Omental fat pad (tissue), 4 donors: ENCODE results near the gene ZNF451. TPM values are rescaled to one million over a fixed set of nuclear protein-coding genes. Genes with fewer than 3 reads are reported as not detected.
A peak's percentile ranks its signal among the peaks of the same experiment; 100 is the strongest.
"Not testable (repeated sequence)": the region's sequence is repeated elsewhere in the genome, so short reads cannot be mapped to it uniquely, and the experiment has no call there.

Experiments
- ATAC-seq: fragments of 150-250 bp; one replicate; pipeline ENCODE4 v1.9.1; 2016; ENCODE audit warnings: mild to moderate bottlenecking, moderate library complexity; ENCODE audit not compliant: low FRiP score
- DNase-seq: peaks from one replicate; pipeline ENCODE4 v3.0.0-alpha.2; 2019; ENCODE audit warnings: low spot score
- CTCF ChIP-seq, 3 donors: fragments of 450-650 bp; IDR thresholded peaks; one replicate each; pipeline ENCODE4 v1.5.1; 2016 to 2017; ENCODE audit warnings: antibody characterized with exemption in 3 of 3, mild to moderate bottlenecking in 3 of 3, moderate library complexity in 2 of 3
- total RNA-seq, 4 donors: library from RNA; depleted of rRNA; stranded (reverse); fragments of >200 nt; gene quantifications; one replicate each; pipeline ENCODE4 v1.1.0, GENCODE V29; 2016

The ZNF451 gene
- total RNA-seq, 4 donors from 2014 or later = 41.4 to 66.8 (median 57.0) TPM

DNA sequence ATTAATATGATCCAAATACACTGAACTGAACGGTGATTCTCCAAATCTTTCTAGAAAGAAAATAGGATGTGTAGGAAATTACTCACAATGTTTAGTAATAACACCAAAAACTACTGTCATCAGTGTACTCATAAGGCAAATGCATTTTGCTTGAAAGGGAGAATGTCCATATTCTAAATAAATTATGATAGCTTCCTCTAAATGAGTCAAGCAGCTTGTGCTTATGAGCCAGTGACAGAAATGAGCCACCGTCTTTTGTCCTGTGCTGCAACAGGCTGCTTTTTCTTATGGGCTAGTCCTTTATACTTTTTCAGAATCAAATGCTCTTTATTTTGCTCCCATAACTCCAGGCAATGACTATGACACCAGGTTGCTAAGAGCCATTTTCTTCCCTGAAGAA is 4.5 kb upstream of the ZNF451 start:
- DNase-seq (no peak), ATAC-seq (no peak)
- no peak for TF ChIP-seq CTCF (IDR thresholded peaks at IDR 0.05)

DNA sequence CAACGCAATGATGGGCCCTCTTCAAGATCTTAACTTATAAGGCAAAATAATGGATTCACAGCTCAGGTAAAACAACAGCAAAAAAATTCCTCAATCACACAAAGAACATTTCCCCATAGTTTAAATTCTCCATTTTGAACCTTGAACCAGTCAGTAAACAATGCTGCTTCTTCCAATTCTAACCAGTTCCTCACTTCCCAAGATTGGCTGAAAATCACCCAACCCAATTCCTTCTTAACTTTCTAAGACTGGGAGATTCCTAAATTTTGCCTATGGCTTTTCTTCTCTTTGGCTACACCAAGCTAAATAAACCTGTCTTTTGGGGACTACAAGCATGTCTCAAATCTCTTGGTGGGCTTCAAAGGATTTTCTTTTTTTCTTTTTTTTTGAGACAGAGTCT is 3.1 kb upstream of the ZNF451 start:
- no peak for TF ChIP-seq CTCF (IDR thresholded peaks at IDR 0.05)
- DNase-seq (no peak), ATAC-seq (no peak)

- ATAC-seq = no peak
- TF ChIP-seq CTCF (IDR thresholded peaks at IDR 0.05) = no peak
- DNase-seq = no peak
Measured at GRCh38 chr6:57087916-57088315, 2.1 kb upstream of the ZNF451 start.

DNA sequence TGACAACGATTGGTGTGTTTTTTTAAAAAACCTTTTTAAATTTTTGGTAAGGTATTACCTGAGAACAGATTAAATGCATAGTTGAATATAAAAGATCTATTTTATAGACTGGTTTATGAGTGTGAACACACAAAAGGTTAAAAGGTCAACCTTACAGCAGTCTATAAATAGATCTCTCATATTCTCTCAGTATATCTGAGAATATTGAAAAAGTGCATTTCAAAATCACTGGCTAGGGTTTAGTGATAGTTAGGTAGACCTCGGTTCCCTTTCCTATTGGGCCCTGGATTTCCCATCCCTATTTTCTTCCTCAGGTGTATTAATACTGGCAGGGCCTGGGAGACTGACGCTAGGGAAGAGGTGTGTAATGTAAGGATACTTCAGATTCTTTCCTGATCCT is 723 bp upstream of the ZNF451 start:
- TF ChIP-seq CTCF (IDR thresholded peaks at IDR 0.05) = no peak
- DNase-seq (no peak), ATAC-seq (no peak)

GRCh38 chr6:57090458-57091067 is 575 bp downstream of the ZNF451 start:
- DNase-seq = not testable (repeated sequence)
- ATAC-seq = peak; percentile 38

GRCh38 chr6:57091375-57091774 is 1.4 kb downstream of the ZNF451 start:
- DNase-seq = not testable (repeated sequence)

DNA sequence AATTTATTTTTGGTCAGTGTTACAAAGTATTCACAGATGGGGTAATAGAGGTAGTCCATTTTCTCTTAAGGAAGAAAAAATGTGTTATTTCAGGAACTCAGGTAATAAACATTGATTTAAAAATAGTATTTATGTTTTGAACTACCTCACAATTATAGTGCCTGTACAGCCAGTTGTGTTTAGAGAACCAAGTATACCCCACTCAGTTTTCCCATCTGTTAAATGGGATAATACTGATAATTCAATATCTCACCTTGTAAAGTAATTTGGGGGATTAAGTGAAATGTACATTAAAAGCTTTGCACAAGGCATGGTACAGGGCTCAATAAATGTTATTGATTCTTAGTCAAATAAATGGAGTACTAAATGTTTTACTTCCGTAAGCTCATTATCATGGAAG is 4.7 kb downstream of the ZNF451 start:
- TF ChIP-seq CTCF (IDR thresholded peaks at IDR 0.05) = no peak
- DNase-seq (no peak), ATAC-seq (no peak)

More at GRCh38 chr6:57091375-57091774, 1.4 kb downstream of the ZNF451 start:
- not testable (repeated sequence) for ATAC-seq

DNA sequence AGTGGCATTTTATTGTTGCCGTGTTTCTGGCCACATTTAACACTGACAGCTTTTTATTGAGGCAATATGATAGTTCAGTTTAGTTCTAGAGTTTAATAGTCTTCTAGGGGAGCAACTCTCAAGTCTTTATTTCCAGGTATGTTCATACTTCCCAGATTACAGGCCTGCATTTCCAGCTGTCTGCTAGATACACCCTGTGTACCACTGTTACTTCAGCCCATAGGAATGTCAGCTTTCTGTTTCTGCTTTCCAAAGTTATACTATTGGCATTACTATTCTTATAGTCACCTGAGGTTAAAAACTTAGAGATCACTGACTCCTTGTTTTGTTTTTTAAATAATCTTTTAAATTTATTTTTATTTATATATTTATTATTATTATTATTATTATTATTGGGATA is 7.6 kb downstream of the ZNF451 start:
- ATAC-seq (no peak), DNase-seq (no peak)
- no peak for TF ChIP-seq CTCF (IDR thresholded peaks at IDR 0.05)
